GM21367 (cell line): ENCODE measurements around the gene SRGN.
"Not testable (repeated sequence)": the region's sequence is repeated elsewhere in the genome, so short reads cannot be mapped to it uniquely, and the experiment has no call there.

Source experiments
- ATAC-seq: cut with Tn5 transposase; IDR thresholded peaks from one replicate; pipeline ENCODE4 v1.9.1; 2021; ENCODE audit not compliant: unreplicated experiment

Gene SRGN

DNA sequence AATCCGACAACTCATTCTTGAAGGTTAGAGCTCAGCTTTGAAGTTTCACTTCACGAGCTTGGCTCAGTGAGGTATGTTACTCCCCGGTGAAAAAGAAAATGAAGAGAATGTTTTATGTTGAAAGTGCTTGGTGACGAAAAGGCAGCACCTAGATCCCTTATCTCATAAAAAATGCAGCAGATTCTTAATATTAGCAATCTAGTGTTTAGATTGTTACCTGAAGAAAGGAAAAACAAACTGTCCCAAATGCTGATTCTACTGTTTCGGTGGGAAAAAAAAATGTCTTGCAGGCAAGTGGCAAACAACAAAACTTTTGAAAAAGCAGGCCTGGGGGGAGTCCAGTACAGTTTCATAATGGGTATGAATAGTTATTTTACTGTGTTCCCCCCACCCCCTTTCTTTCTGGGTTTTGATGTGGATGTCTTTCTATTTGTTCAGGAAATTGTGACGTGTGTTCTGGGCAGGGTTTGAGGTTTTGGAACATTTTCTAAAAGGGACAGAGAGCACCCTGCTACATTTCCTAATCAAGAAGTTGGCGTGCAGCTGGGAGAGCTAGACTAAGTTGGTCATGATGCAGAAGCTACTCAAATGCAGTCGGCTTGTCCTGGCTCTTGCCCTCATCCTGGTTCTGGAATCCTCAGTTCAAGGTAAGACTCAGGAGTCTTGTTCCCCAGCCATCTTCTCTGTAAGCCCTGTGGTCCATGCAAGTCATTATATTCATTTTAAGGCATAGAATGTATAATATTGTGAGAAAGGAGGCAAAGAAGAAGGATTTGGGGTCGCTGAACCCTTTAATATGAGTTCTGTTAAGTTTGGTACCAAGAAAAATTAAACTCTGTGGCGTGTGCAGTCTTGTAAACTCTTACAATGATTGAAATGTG is at the start of gene SRGN:
Gene SRGN (plus strand): TSS at position 514 of the 881 bp plus-strand sequence. CDS start 55 bp downstream, at position 569.
- ATAC-seq, result peak; percentile 54

- not testable (repeated sequence) for ATAC-seq
These were observed 47.0 kb upstream of the SRGN start for GRCh38 chr10:69040904-69041303.

GRCh38 chr10:69042417-69042816 is 45.5 kb upstream of the SRGN start:
- ATAC-seq, result no peak

DNA sequence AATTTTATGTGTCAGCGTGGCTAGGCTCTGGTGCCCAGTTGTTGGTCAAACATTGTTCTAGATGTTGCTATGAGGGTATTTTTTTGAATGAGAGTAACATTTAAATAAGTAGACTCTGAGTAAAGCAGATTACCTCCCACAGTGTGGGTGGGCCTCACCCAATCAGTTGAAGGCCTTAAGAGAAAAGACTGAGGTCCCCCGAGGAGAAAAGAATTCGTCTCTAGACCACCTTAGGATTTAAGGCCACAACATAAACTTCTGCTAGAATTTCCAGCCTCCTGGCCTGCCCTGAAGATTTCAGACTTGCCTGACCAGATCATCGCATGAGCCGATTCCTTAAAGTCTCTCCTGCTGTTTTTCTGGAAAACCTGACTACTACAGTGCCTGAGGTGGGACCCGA is 45.1 kb upstream of the SRGN start:
- no peak for ATAC-seq

GRCh38 chr10:69043931-69044531 is 43.9 kb upstream of the SRGN start:
- ATAC-seq, result peak; percentile 35

DNA sequence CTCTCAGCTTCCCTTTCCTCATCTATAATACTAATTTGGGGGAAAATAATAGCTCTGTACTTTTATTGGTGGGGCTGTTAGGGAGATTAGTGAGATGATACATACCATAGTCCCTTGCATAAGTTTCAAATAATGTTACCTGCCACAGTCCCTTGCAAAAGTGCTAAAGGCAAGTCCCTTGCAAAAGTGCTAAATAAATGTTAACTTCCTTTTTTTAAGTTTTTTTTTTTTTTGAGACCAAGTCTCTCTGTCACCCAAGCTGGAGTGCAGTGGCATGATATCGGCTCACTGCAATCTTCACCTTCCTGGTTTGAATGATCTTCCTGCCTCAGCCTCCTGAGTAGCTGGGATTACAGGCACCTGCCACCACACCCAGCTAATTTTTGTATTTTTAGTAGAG is 43.4 kb upstream of the SRGN start:
- ATAC-seq, result peak; percentile 10

DNA sequence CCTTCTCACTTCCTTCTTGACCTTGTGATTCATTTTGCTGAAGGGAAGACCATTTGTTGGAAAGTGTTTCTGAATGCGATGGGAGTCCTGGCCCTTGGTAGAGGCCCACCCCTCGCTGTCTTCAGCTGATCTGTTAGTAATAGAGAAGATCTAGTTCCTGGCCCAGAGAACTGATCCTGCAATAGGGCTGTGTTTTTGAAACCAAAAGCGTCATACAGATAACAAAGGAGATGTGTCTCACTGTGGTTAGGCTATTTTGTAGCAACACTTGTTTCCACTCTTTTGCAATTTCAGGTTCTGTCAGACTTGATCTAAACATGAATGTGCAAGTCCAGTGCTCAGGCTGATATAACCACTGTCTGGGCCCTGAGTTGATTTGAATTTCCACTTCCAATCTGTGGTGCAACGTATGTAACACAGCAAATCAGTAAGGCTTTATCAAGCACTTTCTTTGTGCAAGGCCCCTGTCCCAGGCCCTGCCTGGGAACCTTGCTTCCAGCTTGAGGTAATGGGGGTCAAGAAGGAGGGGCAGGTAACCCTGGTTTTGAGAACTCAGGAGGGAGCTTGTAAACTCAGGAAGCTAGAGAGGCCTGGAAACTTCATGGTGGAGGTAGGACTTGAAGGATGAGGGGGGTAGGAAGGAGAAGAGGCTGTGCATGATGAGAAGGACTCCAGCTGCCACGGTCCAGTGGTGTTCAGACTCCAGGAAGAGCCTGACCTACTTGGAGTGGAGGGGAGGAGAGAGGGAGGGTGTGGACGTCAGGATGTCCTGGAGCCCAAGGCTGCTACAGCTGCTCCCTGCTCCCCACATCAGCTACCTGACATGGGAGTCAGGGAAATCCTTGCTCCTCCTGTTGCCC is 42.2 kb upstream of the SRGN start:
- ATAC-seq, result peak; percentile 73

GRCh38 chr10:69047111-69047832 is 40.6 kb upstream of the SRGN start:
- ATAC-seq, result no peak

- ATAC-seq, result no peak
These were observed 39.8 kb upstream of the SRGN start for GRCh38 chr10:69048103-69048502.

DNA sequence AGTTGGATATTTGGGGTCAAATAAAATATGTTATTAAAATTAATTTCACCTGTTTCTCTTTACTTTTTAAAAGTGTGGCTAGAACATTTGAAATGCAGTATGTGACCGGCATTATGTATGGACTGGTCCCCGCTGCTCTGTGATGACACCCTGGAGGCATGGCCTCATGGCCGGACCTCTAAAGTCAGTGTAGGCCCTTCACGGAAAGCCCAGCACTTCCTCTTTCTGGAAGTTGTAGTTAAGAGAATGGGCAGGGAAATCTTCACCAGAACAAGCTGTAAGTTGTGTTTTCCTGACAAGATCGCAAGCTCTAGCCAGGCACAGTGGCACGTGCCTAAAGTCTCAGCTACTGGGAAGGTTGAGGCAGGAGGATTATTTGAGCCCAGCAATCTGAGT is 38.3 kb upstream of the SRGN start:
- ATAC-seq, result no peak

DNA sequence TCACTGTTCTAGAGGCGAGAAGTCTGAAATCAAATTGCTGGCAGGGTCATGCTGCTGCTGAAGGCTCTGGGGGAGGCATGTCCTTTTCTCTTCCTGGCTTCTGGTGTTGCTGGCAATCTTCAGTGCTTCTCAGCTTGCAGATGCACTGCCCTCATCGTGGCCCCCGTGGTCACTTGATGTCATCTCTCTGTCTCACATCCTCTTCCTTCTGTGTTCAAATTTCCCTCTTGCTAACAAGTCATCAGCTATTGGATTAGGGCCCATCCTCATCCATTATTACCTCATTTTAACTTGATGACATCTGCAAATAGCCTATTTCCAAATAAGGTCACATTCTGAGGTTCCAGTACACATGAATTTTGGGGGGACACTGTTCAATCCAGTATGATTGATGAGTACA is 36.6 kb upstream of the SRGN start:
- no peak for ATAC-seq

DNA sequence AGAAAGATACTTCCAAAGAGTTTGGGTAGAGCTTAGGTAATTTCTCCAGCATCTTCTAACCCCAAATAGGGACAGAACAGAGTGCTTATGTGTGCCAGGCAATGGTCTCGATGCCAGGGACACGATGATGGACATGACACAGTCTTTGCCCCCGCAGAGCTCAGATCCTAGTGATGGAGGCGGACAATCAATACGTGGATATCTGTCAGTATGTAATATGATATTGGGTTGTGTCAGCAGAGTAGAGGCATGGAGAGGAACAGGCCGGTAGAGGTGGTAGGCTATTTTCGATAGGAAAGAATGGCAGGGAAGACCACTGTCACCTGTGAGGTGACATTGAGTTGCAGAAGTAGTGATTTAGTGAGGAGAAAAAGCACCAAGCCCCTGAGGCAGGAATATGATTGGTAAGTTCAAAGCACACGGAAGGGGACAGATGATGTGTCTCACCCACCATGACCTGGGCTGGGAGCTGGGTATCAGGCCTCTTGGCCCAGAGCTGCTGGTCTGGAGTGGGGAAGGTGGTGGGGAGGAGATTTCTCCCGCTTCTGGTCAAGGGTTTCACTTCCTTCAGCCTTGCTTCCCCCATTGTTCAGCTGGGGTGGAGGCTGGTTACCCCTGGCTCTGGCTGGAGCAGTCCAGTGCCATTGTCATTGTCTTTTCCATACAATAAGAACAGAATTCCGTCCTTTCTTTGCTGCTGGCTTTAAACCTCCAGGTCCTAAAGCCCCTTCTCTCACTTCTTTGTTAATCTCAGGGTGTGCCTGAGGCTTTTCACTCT is 36.0 kb upstream of the SRGN start:
- ATAC-seq, result no peak

- no peak for ATAC-seq
These were observed 35.2 kb upstream of the SRGN start for GRCh38 chr10:69052736-69053135.

- no peak for ATAC-seq
These were observed 32.7 kb upstream of the SRGN start for GRCh38 chr10:69055241-69055640.

- no peak for ATAC-seq
These were observed 31.8 kb upstream of the SRGN start for GRCh38 chr10:69056129-69056528.

- no peak for ATAC-seq
These were observed 31.2 kb upstream of the SRGN start for GRCh38 chr10:69056536-69057260.

GRCh38 chr10:69057261-69057950 is 30.5 kb upstream of the SRGN start:
- ATAC-seq, result no peak

DNA sequence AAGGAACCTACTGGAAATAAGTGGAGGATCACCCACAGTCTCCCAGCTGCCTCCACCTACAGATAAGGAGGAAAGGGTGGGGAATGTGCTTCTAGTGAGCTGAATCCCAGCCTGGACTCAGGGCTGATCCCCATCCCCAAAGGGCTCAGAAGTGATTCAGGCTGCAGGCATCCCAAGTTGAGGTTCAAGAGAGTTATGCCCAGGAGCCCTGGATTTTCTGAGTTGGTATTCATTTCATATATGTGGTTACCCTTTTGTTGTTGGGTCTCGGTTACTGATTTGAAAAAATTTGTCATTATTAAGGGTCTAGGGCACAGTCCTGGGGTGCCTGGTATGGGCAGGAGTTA is 30.0 kb upstream of the SRGN start:
- ATAC-seq, result no peak
